Large intestine (tissue), 12 donors: ENCODE results near the gene NBEAL1. TPM values are rescaled to one million over a fixed set of nuclear protein-coding genes. Genes with fewer than 3 reads are reported as not detected.
"Not testable (repeated sequence)": the region's sequence is repeated elsewhere in the genome, so short reads cannot be mapped to it uniquely, and the experiment has no call there.

ENCODE experiments used
- DNase-seq, 2 donors: peaks; one replicate each; pipeline versions ENCODE4 v3.0.0 to v3.0.0-alpha.2; 2013
- H3K27ac ChIP-seq: one replicate; pipeline ENCODE4 v1.5.1; 2013; ENCODE audit warnings: low read length
- H3K27me3 ChIP-seq: 2 replicates; pipeline ENCODE4 v1.6.1; 2013; ENCODE audit warnings: low read length; ENCODE audit not compliant: control insufficient read depth, insufficient read depth
- H3K36me3 ChIP-seq: 2 replicates; pipeline ENCODE4 v1.6.1; 2013; ENCODE audit warnings: low read length; ENCODE audit not compliant: control insufficient read depth, insufficient read depth
- H3K4me1 ChIP-seq: one replicate; pipeline ENCODE4 v1.6.1; 2013; ENCODE audit warnings: low read length; ENCODE audit not compliant: control insufficient read depth, insufficient read depth
- H3K4me3 ChIP-seq: one replicate; pipeline ENCODE4 v1.5.1; 2013; ENCODE audit warnings: low read length
- H3K9me3 ChIP-seq: one replicate; pipeline ENCODE4 v1.6.1; 2013; ENCODE audit warnings: mild to moderate bottlenecking, low read depth, low read length, moderate library complexity; ENCODE audit not compliant: control insufficient read depth
- WGBS: methylation state at CpG from one replicate; pipeline ENCODE4 v1.1.5; 2013; ENCODE audit warnings: low lambda C conversion rate; ENCODE audit not compliant: insufficient coverage; 5-methylcytosine and 5-hydroxymethylcytosine counted together
- long read RNA-seq, 11 donors: transcript quantifications; one replicate each; lab custom pipeline, GENCODE V29; 2026
- polyA plus RNA-seq: library from polyadenylated mRNA; unstranded; fragments of 120-200 nt; gene quantifications from one replicate; pipeline ENCODE4 v1.2.1, GENCODE V29; 2013

Gene NBEAL1
- 9.8 TPM for polyA plus RNA-seq
- long read RNA-seq, donor 1 = 0 reads
- long read RNA-seq, donor 2 = 0 reads
- long read RNA-seq, donor 3 = 0 reads
- long read RNA-seq, donor 4 = 0 reads
- long read RNA-seq, donor 5 = 0 reads
- long read RNA-seq, donor 6, partial matches to known transcripts = 5 of 5 reads
- long read RNA-seq, donor 6, other reads (novel, unspliced or antisense) = 0 of 5 reads
- long read RNA-seq, donor 7 = 0 reads
- long read RNA-seq, donor 8 = 0 reads
- long read RNA-seq, donor 9 = 0 reads
- long read RNA-seq, donor 10 = 0 reads
- long read RNA-seq, donor 11 = 0 reads

DNA sequence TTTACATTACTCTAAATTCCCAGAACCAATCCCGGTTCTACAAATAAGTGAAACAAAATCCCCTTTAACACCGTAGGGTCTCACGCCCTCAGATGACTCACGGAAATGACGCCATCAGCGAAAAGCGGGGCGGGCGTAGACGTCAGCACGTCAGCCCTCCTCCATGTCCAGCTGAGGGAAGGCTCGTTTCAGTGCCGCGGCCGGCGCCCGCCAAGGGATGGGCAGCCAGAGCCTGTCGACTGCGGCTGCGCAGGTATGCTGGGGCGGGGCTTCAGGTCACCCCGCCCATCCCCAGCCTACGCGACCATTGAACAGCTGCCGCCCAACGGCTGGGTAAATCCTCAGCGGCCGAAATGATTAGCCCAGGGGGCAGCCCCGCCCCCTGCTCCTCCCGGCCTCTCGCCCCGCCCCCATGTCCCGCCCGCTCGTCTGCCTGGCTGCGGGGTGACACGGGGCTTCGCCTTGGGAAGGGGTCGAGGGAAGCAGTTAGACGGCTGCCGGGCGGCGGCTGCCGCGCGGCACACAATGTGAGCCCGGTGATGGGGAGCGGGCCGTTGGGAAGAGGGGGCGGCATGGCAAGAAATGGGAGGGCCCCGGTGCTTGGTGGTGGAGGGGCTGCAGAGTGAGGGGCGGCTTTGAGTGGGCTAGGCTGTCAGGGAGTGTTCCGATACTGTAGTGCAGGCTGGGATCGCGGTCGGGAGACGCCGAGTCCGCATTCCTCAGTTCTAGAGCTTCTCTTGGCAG is at the start of gene NBEAL1:
NBEAL1 (plus strand) TSS at position 420 of the 744 bp plus-strand sequence. CDS start 1,510 bp downstream, outside the sequence.
- DNase-seq = peak; percentile 99 to 100
- peaks cover 10% of the 10 kb centered on the region for H3K4me1 ChIP-seq
- no peaks in the 10 kb centered on the region for H3K36me3 ChIP-seq
- peak within 1 kb of the TSS; percentile 77 for H3K4me3 ChIP-seq
- no peaks in the 10 kb centered on the region for H3K27me3 ChIP-seq
- H3K27ac ChIP-seq = peak within 1 kb of the TSS; percentile 94
- no CpG with 5 or more reads among the region's 59 CpGs for WGBS
- H3K9me3 ChIP-seq = no peaks in the 10 kb centered on the region

DNA sequence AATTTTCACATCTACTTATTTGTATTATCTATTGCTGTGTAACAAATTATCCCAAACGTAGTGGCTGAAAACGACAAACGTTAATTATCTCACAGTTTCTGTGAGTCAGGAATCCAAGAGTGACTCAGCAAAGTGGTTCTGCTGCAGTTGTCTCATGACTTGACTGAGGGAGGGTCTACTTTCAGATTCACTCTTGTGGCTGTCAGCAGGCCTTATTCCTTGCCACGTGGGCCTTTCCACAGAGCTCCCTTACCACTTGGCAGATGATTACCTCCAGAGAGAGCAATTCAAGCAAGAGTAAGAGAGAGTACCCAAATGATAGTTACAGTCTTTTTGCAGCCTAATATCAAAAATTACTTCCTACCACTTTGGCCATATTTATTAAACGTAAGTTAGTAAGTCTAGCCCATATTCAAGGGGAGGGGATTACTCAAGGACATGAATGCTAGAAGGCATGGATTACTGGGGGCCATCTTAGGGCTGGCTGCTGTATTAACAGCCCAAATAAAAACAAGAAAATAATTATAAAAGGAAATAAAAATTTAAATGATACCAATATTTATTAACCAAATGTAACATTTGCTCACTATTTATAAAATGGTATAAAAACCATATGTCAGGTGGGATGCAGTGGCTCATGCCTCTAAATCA is 48.7 kb upstream of the NBEAL1 start:
- 72% methylated on average over 3 of the region's 5 CpGs for WGBS
- Histone ChIP-seq H3K9me3 (no peaks in the 10 kb centered on the region), H3K4me3 (no peak overlapping the region), H3K4me1 (no peaks in the 10 kb centered on the region), H3K36me3 (peaks cover 5% of the 10 kb centered on the region), H3K27ac (no peak overlapping the region), H3K27me3 (no peaks in the 10 kb centered on the region)
- peak; percentile 23 to 53 for DNase-seq

DNA sequence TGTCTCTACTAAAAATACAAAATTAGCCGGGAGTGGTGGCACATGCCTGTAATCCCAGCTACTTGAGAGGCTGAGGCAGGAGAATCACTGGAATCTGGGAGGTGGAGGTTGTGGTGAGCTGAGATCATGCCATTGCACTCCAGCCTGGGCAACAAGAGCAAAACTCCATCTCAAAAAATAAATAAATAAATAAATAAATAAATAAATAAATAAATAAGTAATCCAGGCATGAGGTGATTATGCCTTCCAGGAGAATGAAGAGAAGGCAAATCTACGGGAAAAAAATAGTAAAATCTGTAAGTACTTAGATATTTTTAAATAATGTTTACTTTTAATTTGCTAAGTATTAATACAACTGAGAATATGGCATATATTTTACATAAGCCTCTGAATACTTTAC is 45.3 kb upstream of the NBEAL1 start:
- not testable (repeated sequence) for H3K27ac ChIP-seq, DNase-seq, H3K9me3 ChIP-seq, H3K4me1 ChIP-seq, H3K36me3 ChIP-seq, H3K4me3 ChIP-seq, H3K27me3 ChIP-seq
- no CpG with 5 or more reads among the region's 2 CpGs for WGBS

DNA sequence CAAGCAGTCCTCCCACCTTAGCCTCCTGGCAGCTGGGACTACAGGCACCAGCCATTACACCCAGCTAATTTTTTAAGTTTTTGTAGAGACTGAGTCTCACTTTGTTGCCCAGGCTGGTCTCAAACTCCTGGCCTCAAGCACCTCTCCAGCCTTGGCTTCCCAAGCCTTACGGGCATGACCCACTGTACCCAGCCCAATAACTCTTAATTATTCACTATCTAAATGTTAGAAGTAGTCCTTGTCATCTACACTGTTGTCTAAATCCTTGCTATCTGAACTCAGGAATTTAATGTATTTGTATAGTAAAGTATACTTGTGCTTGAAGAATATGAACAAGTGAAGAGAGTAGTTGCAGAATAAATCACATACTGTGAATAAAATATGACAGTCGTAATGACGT is 37.9 kb upstream of the NBEAL1 start:
- no peak for DNase-seq
- H3K27ac ChIP-seq = no peak overlapping the region
- no peak overlapping the region for H3K4me3 ChIP-seq
- peaks cover 16% of the 10 kb centered on the region for H3K36me3 ChIP-seq
- no CpG with 5 or more reads among the region's 3 CpGs for WGBS
- H3K4me1 ChIP-seq = no peaks in the 10 kb centered on the region
- H3K9me3 ChIP-seq = no peaks in the 10 kb centered on the region
- no peaks in the 10 kb centered on the region for H3K27me3 ChIP-seq

DNA sequence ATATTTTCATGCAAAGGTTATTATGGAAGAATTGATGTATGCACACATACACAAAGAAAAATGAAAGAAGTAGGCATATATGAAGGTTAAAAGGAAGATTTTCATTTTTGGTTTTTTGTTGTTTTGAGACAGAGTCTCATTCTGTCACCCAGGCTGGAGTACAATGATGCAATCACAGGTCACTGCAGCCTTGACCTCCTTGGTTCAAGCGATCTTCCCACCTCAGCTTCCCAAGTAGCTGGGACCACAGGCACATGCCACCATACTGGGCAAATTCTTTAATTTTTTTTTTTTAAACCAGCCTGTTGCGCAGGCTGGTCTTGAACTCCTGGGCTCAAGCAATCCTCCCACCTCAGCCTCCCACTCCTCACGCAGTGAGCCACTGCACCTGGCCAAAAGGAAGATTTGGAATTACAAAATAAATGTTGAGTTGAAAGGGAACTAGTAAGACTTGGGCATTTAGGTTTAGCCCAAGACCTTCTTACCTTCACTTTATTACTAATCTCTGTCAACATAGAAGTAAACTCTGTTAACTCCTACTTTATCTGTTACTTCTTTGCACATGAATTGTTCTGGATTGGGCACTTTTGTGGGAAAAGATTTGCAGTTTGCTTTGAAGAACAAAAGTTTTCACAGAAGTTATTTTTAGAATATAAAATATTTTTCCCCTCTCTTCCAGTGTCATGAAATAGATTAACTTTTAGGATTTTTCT is 31.7 kb upstream of the NBEAL1 start:
- DNase-seq = no peak
- Histone ChIP-seq H3K27ac (no peak overlapping the region), H3K36me3 (peaks cover 17% of the 10 kb centered on the region), H3K4me1 (no peaks in the 10 kb centered on the region), H3K9me3 (no peaks in the 10 kb centered on the region), H3K4me3 (no peak overlapping the region), H3K27me3 (no peaks in the 10 kb centered on the region)
- 80% methylated on average over 1 of the region's 3 CpGs for WGBS

DNA sequence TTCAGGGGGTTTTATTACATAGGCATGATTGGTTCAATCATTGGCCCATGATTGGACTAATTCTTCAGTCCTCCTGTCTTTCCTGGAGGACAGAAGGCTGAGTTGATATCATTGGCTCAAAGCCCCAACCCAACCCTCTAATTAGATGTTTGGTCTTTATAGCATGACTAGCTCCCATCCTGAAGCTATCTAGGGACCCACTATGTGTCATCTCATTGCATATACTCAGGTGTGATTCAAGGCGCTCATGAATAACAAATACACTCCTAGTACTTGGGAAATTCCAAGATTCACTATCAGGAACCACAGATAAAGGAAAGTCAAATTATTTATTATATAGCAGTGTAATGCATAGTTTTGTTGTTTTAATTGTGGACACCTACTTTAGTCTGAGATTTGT is 24.9 kb upstream of the NBEAL1 start:
- Histone ChIP-seq H3K27ac (no peak overlapping the region), H3K4me1 (no peaks in the 10 kb centered on the region), H3K36me3 (no peaks in the 10 kb centered on the region), H3K27me3 (no peaks in the 10 kb centered on the region), H3K4me3 (no peak overlapping the region), H3K9me3 (no peaks in the 10 kb centered on the region)
- 86% methylated on average over 1 of the region's 1 CpG for WGBS
- no peak for DNase-seq

DNA sequence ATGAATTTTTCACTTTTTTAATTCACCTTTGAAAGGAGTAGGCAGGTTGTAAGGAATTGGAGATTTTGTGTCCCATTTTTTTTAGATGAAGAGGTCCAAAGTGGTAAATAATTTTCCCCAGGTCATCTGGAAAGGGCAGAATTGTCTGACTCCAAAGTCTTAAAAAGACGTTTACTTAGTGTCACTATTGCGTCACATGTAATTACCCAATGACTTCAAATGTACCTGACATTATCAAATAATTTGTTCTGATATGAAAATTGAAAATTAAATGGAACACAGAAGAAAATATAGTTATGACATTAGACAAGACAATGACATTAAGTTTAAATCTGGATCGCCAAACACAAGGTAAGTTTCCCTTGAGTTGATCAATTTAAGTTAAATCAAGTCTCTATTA is 24.2 kb upstream of the NBEAL1 start:
- Histone ChIP-seq H3K27ac (no peak overlapping the region), H3K4me3 (no peak overlapping the region), H3K36me3 (no peaks in the 10 kb centered on the region), H3K4me1 (no peaks in the 10 kb centered on the region), H3K9me3 (no peaks in the 10 kb centered on the region), H3K27me3 (no peaks in the 10 kb centered on the region)
- 71% methylated on average over 1 of the region's 3 CpGs for WGBS
- no peak for DNase-seq

DNA sequence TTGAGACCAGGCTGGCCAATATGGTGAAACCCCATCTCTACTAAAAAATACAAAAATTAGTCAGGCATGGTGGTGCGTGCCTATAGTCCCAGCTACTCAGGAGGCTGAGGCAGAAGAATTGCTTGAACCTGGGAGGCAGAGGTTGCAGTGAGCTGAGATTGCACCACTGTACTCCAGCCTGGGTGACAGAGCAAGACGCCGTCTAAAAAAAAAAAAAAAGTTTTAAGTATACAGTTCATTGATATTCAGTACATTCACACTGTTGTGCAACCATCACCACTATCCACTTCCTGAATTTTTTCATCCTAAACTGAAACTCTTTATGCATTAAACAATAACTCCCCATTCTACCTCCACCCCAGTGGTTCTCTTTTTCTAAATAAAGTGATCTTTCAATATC is 17.6 kb upstream of the NBEAL1 start:
- DNase-seq = peak in 1 of 2 donors; percentile 31
- H3K36me3 ChIP-seq, H3K27me3 ChIP-seq, H3K27ac ChIP-seq, H3K4me1 ChIP-seq, H3K9me3 ChIP-seq, H3K4me3 ChIP-seq: not testable (repeated sequence)
- no CpG with 5 or more reads among the region's 3 CpGs for WGBS

DNA sequence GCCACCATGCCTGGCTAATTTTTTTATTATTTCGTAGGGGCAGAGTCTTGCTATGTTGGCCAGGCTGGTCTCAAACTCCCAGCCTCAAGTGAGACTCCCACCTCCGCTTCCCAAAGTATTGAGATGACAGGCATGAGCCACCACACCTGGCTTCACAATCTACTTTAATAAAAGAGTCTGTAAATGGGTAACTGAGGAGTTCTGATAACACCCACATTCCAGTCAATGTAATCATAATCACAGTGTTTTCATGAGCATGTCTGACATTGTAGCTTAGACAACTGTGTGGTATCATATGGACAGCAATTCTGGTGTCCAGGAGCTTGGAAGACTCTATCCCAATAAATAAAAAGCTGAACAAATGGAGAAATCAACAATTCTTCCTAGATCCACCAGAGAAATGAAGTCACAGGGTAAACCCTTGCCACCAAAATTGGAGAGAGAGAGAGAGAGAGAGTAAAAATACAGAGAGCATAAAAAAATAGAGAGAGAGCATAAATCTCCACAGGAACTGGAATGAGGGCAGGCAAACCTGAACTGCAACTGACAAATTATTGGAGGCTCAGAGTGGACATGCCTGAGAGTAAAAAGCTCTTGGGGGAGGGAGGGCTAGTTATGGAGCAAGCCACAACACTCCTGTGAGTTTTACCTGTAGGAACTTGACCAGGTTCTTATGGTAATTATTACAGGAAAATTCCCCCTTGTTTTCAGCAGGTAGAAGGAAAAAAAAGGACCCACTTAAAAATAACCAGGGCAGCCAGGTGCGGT is 12.4 kb upstream of the NBEAL1 start:
- Histone ChIP-seq H3K36me3 (no peaks in the 10 kb centered on the region), H3K9me3 (no peaks in the 10 kb centered on the region), H3K4me1 (peaks cover 8% of the 10 kb centered on the region), H3K27me3 (no peaks in the 10 kb centered on the region), H3K4me3 (no peak overlapping the region), H3K27ac (peak overlapping the region; percentile 81)
- DNase-seq = peak; percentile 61 to 78
- WGBS = no CpG with 5 or more reads among the region's 3 CpGs
